H1 (cell line): ENCODE results near the gene BUD23. TPM values are rescaled to one million over a fixed set of nuclear protein-coding genes. Genes with fewer than 3 reads are reported as not detected.

ENCODE experiments used
- CTCF ChIA-PET: fragments of 300-600 bp; sonication (Branson Sonifier 250); formaldehyde crosslinking; loops from one replicate; lab custom pipeline; 2021; ENCODE audit not compliant: partially characterized antibody; lab: Charles Lee
- POLR2A ChIA-PET: fragments of 300-600 bp; sonication (Branson Sonifier 250); formaldehyde crosslinking; loops from one replicate; lab custom pipeline; 2021; ENCODE audit warnings: inconsistent platforms; ENCODE audit not compliant: partially characterized antibody; lab: Charles Lee
- DNase-seq, 2 experiments: peaks; one replicate each; pipeline versions ENCODE4 v3.0.0 to v3.0.0-alpha.2; 2010 to 2022; ENCODE audit warnings: low spot score in 2 of 2, low read depth in 1 of 2, mixed read lengths in 1 of 2
- FAIRE-seq: peaks from 2 replicates; lab custom pipeline; 2011; peaks lifted over from hg19 to GRCh38; lab: Jason Lieb, UNC
- H2AFZ ChIP-seq: 2 replicates; pipeline ENCODE4 v1.8.1; 2012; ENCODE audit warnings: low read length, inconsistent platforms
- H2AK5ac ChIP-seq: 2 replicates; pipeline ENCODE4 v1.6.1; 2013; ENCODE audit warnings: low read depth, low read length
- H2BK120ac ChIP-seq: replicated peaks from 2 replicates; pipeline ENCODE3; 2013; ENCODE audit warnings: low read depth, low read length, inconsistent platforms
- H2BK12ac ChIP-seq: 2 replicates; pipeline ENCODE4 v1.6.1; 2013; ENCODE audit warnings: low read depth, low read length
- H2BK15ac ChIP-seq: 2 replicates; pipeline ENCODE4 v1.6.1; 2013; ENCODE audit warnings: low read length
- H2BK20ac ChIP-seq: 2 replicates; pipeline ENCODE4 v1.6.1; 2013; ENCODE audit warnings: low read length
- H2BK5ac ChIP-seq: 2 replicates; pipeline ENCODE4 v1.6.1; 2013; ENCODE audit warnings: low read depth, low read length
- H3K14ac ChIP-seq: 2 replicates; pipeline ENCODE4 v1.6.1; 2013; ENCODE audit warnings: inconsistent platforms; ENCODE audit not compliant: insufficient read length
- H3K18ac ChIP-seq: 2 replicates; pipeline ENCODE4 v1.6.1; 2013; ENCODE audit warnings: low read length; ENCODE audit errors: extremely low read depth
- H3K23ac ChIP-seq: 2 replicates; pipeline ENCODE4 v1.6.1; 2013; ENCODE audit warnings: inconsistent platforms; ENCODE audit not compliant: insufficient read length
- H3K23me2 ChIP-seq: 2 replicates; pipeline ENCODE4 v1.6.1; 2013; ENCODE audit warnings: low read depth, low read length
- H3K27ac ChIP-seq: 2 replicates; pipeline ENCODE4 v1.6.1; 2011; ENCODE audit warnings: low read depth, low read length, inconsistent platforms
- H3K27me3 ChIP-seq, 4 experiments: replicated peaks in 1 of 4; 1 replicate in 1 of 4; 2 replicates in 3 of 4; pipeline versions ENCODE4 v1.6.1 to v1.8.1; 2011 to 2013; ENCODE audit warnings: low read length in 3 of 4, mild to moderate bottlenecking in 3 of 4, inconsistent platforms in 2 of 4, mixed read lengths in 2 of 4, moderate library complexity in 1 of 4; ENCODE audit not compliant: control insufficient read depth in 3 of 4, insufficient read depth in 3 of 4; ENCODE audit errors: extremely low read depth in 1 of 4
- H3K36me3 ChIP-seq, 4 experiments: 2 replicates each; pipeline versions ENCODE4 v1.6.1 to v1.8.1; 2011 to 2013; ENCODE audit warnings: mild to moderate bottlenecking in 4 of 4, low read length in 3 of 4, moderate library complexity in 2 of 4, control low read depth in 1 of 4, inconsistent platforms in 1 of 4; ENCODE audit not compliant: insufficient read depth in 4 of 4, control insufficient read depth in 2 of 4
- H3K4ac ChIP-seq: replicated peaks from 2 replicates; pipeline ENCODE3; 2013; ENCODE audit warnings: low read length, low read depth, mixed read lengths, inconsistent platforms; ENCODE audit not compliant: insufficient read length
- H3K4me1 ChIP-seq, 4 experiments: replicated peaks in 1 of 4; 1 replicate in 1 of 4; 2 replicates in 3 of 4; pipeline versions ENCODE4 v1.6.1 to v1.8.1; 2011 to 2013; ENCODE audit warnings: low read length in 3 of 4, inconsistent platforms in 2 of 4, mixed read lengths in 1 of 4; ENCODE audit not compliant: insufficient read depth in 4 of 4, control insufficient read depth in 3 of 4
- H3K4me2 ChIP-seq, 2 experiments: 2 replicates each; pipeline versions ENCODE4 v1.6.1 to v1.8.1; 2011 to 2013; ENCODE audit warnings: low read depth in 2 of 2, low read length in 2 of 2, control low read depth in 1 of 2, inconsistent platforms in 1 of 2, mild to moderate bottlenecking in 1 of 2; ENCODE audit not compliant: insufficient read depth in 1 of 2
- H3K4me3 ChIP-seq, 4 experiments: fragments of 200-600, 300-600 bp in 1 of 4; sonication (generic), shearing (Covaris generic), sonication (Bioruptor Twin) in 1 of 4; 2 replicates each; pipeline versions ENCODE4 v1.5.1 to v1.8.1; 2011 to 2016; ENCODE audit warnings: low read length in 4 of 4, low read depth in 3 of 4, control low read depth in 2 of 4, inconsistent platforms in 2 of 4, mild to moderate bottlenecking in 2 of 4, mixed read lengths in 1 of 4, moderate library complexity in 1 of 4; ENCODE audit not compliant: insufficient read depth in 2 of 4; ENCODE audit errors: extremely low read depth in 1 of 4
- H3K56ac ChIP-seq: replicated peaks from 2 replicates; pipeline ENCODE3; 2013; ENCODE audit warnings: low read depth, mild to moderate bottlenecking, mixed read lengths, low read length, inconsistent platforms; ENCODE audit not compliant: insufficient read length
- H3K79me1 ChIP-seq: 2 replicates; pipeline ENCODE4 v1.6.1; 2013; ENCODE audit warnings: low read depth, low read length, control low read depth
- H3K79me2 ChIP-seq, 2 experiments: 2 replicates each; pipeline versions ENCODE4 v1.6.1 to v1.8.1; 2012 to 2013; ENCODE audit warnings: low read length in 2 of 2, mild to moderate bottlenecking in 2 of 2, inconsistent platforms in 1 of 2; ENCODE audit not compliant: insufficient read depth in 2 of 2, control insufficient read depth in 1 of 2
- H3K9ac ChIP-seq, 4 experiments: replicated peaks in 1 of 4; 1 replicate in 1 of 4; 2 replicates in 3 of 4; pipeline versions ENCODE4 v1.6.1 to v1.8.1; 2011 to 2013; ENCODE audit warnings: low read depth in 3 of 4, low read length in 3 of 4, control low read depth in 2 of 4, mild to moderate bottlenecking in 2 of 4, moderate library complexity in 2 of 4, inconsistent platforms in 1 of 4; ENCODE audit errors: extremely low read depth in 1 of 4
- H3K9me3 ChIP-seq, 2 experiments: 2 replicates each; pipeline versions ENCODE4 v1.6.1 to v1.8.1; 2012 to 2013; ENCODE audit warnings: mild to moderate bottlenecking in 2 of 2, moderate library complexity in 2 of 2, control low read depth in 1 of 2, inconsistent platforms in 1 of 2, low read depth in 1 of 2, low read length in 1 of 2, mixed read lengths in 1 of 2; ENCODE audit not compliant: insufficient read depth in 2 of 2
- H4K20me1 ChIP-seq, 2 experiments: replicated peaks in 1 of 2; 2 replicates each; pipeline versions ENCODE3 to v1.8.1; 2011 to 2013; ENCODE audit warnings: inconsistent platforms in 2 of 2, low read length in 2 of 2, mild to moderate bottlenecking in 1 of 2; ENCODE audit not compliant: insufficient read depth in 2 of 2, control insufficient read depth in 1 of 2
- H4K5ac ChIP-seq: 2 replicates; pipeline ENCODE4 v1.6.1; 2013; ENCODE audit warnings: low read length, low read depth, mixed read lengths, inconsistent platforms; ENCODE audit not compliant: insufficient read length
- H4K8ac ChIP-seq: 2 replicates; pipeline ENCODE4 v1.8.0; 2013; ENCODE audit warnings: mild to moderate bottlenecking, moderate library complexity, low read length, inconsistent platforms; ENCODE audit not compliant: insufficient read depth; ENCODE audit errors: extremely low read depth
- H4K91ac ChIP-seq: replicated peaks from 2 replicates; pipeline ENCODE3; 2013; ENCODE audit warnings: low read length, mixed read lengths, inconsistent platforms; ENCODE audit not compliant: insufficient read length
- CBX5 ChIP-seq: fragments of 300-800, 300-1000 bp; sonication (generic); IDR thresholded peaks from 2 replicates; pipeline ENCODE4 v1.7.1; 2016; ENCODE audit warnings: antibody characterized with exemption, low read length, low read depth
- CHD2 ChIP-seq: IDR thresholded peaks from 2 replicates; pipeline ENCODE4 v1.6.1; 2012; ENCODE audit warnings: low read length, improper control_type of control experiment
- EGR1 ChIP-seq: IDR thresholded peaks from 2 replicates; pipeline ENCODE4 v1.6.1; 2011; ENCODE audit warnings: low read depth, low read length, borderline replicate concordance
- JUND ChIP-seq: IDR thresholded peaks from 2 replicates; pipeline ENCODE4 v1.6.1; 2011; ENCODE audit warnings: mild to moderate bottlenecking, improper control_type of control experiment, low read length
- KDM5A ChIP-seq: fragments of 200-600 bp; IDR thresholded peaks from 2 replicates; pipeline ENCODE4 v1.7.1; 2012; ENCODE audit warnings: mild to moderate bottlenecking, low read length, inconsistent platforms, mixed read lengths
- PHF8 ChIP-seq: fragments of 200-600 bp; sonication (generic); conservative IDR thresholded peaks from 2 replicates; pipeline ENCODE4 v1.7.1; 2012; ENCODE audit warnings: low read depth, mild to moderate bottlenecking, inconsistent platforms, low read length, moderate library complexity
- POU5F1 ChIP-seq: IDR thresholded peaks from 2 replicates; pipeline ENCODE4 v1.6.1; 2011; ENCODE audit warnings: low read depth, mild to moderate bottlenecking, low read length, moderate library complexity
- SIN3A ChIP-seq, 2 experiments: IDR thresholded peaks in 1 of 2; conservative IDR thresholded peaks in 1 of 2; 2 replicates each; pipeline ENCODE4 v1.6.1; 2011 to 2012; ENCODE audit warnings: low read length in 2 of 2, improper control_type of control experiment in 1 of 2, low read depth in 1 of 2, mild to moderate bottlenecking in 1 of 2
- SP2 ChIP-seq: IDR thresholded peaks from 2 replicates; pipeline ENCODE4 v1.6.1; 2012; ENCODE audit warnings: mild to moderate bottlenecking, low read length, inconsistent platforms
- SRF ChIP-seq: IDR thresholded peaks from 2 replicates; pipeline ENCODE4 v1.6.1; 2011; ENCODE audit warnings: mild to moderate bottlenecking, low read depth, low read length, moderate library complexity
- TEAD4 ChIP-seq: IDR thresholded peaks from 2 replicates; pipeline ENCODE4 v1.6.1; 2012; ENCODE audit warnings: low read depth, low read length, inconsistent platforms, mixed read lengths
- WGBS, 2 experiments: shearing (Covaris generic) in 1 of 2; methylation state at CpG; one replicate each; pipeline versions ENCODE4 v1.1.6 to v1.1.7; 2013 to 2015; ENCODE audit warnings: low lambda C conversion rate in 2 of 2, mixed read lengths in 2 of 2, inconsistent platforms in 1 of 2, low coverage in 1 of 2, missing lambda C conversion rate in 1 of 2; ENCODE audit not compliant: insufficient replicate concordance in 2 of 2, insufficient coverage in 1 of 2, insufficient read length in 1 of 2; ENCODE audit errors: extremely low coverage in 1 of 2, missing lambda C conversion rate in 1 of 2; 5-methylcytosine and 5-hydroxymethylcytosine counted together
- polyA plus RNA-seq, 7 experiments: library from polyadenylated mRNA; depleted of rRNA in 3 of 7; stranded (reverse) in 5 of 7; unstranded in 2 of 7; fragments of >200 nt in 5 of 7; fragments of 200-250 nt in 2 of 7; gene quantifications; 1 replicate in 5 of 7; 2 replicates in 1 of 7; 4 replicates in 1 of 7; pipeline versions ENCODE4 v1.2.1 to v1.2.3, GENCODE V29; 2011 to 2013; ENCODE audit warnings: missing spikeins in 2 of 7, mixed read lengths in 2 of 7
- total RNA-seq: library from RNA; stranded (reverse); fragmentation: NEBNext Ultra II Directional; extraction: Animal tissue kit (Norgen Biotek cat#: 25700); gene quantifications from 2 replicates; pipeline ENCODE4 v1.2.1, GENCODE V29; 2021
- TF ChIP-seq, protein P1 (sequence below): IDR thresholded peaks from 2 replicates; pipeline ENCODE4 v1.6.1; 2011; ENCODE audit warnings: low read length, improper control_type of control experiment

BUD23 gene
- total and polyA plus RNA-seq, 2 of the 8 experiments (the other 6 are each of a cell fraction or from before 2014, with no cell fraction given), result 72.3 to 78.4 TPM

DNA sequence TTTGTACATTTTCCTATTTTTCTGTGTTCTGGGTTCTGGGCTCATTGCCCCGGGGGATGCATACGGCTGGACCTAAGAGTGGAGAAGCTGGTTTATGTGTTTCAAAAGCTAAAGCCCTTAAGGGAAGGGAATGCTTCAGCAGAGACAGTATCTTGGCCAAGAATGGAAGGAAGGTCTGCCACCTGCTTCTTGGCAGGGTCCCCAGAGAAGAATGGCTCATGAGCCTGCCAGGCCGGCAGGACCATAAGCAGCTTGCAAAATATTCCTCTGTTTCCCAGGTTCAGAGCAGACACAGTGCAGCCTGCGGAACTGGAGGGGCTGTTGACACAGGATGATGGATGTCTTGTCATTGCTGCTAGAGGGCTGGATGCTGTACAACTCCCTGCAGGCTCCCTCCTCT is 63.0 kb downstream of the BUD23 start:
- no peak overlapping the region for H3K27ac ChIP-seq
- H2BK12ac ChIP-seq, result peak overlapping the region; percentile 43; the same call in 1 of the 2 replicates
- FAIRE-seq (no peak), DNase-seq (no peak)
- H2BK120ac ChIP-seq, result no peak overlapping the region
- H3K4me2 ChIP-seq, result no peak overlapping the region
- H2AFZ ChIP-seq, result no peak overlapping the region
- no peaks in the 10 kb centered on the region for H4K20me1 ChIP-seq
- H2BK5ac ChIP-seq, result no peak overlapping the region
- 0 out of 2 replicates have a peak, but pooled peaks cover 2% of the 10 kb centered on the region for H3K79me1 ChIP-seq
- no peaks in the 10 kb centered on the region for H3K36me3 ChIP-seq
- no peak overlapping the region; a peak in 1 of 7 replicates for H3K9ac ChIP-seq
- no peak overlapping the region for H3K4ac ChIP-seq
- H3K14ac ChIP-seq, result no peak overlapping the region
- POLR2A ChIA-PET, result interaction anchor here (1.1 to 9.6 kb wide), 2 partner anchors 85 to 111 kb away, joined by 3 to 82 read pairs; partner anchors contain the start of gene CLDN4
- no peak overlapping the region for H3K4me3 ChIP-seq
- peaks cover 0 to 4% of the 10 kb centered on the region in 2 experiments; a peak in 1 of 4 replicates for H3K9me3 ChIP-seq
- CTCF ChIA-PET, result interaction anchor here (1.8 to 2.4 kb wide), 4 partner anchors 11 to 111 kb away, joined by 4 to 9 read pairs (median 6); no protein-coding TSS in a partner anchor
- 90% methylated on average over 4 of the region's 4 CpGs; no CpG with 5 or more reads in 1 of the 2 experiments for WGBS, 2 experiments
- H3K23me2 ChIP-seq, result peaks cover 10% of the 10 kb centered on the region
- H3K79me2 ChIP-seq, result no peaks in the 10 kb centered on the region
- 0 out of 2 replicates have a peak overlapping the region, but pooled peaks have one; percentile 28 for H3K18ac ChIP-seq
- H4K5ac ChIP-seq, result no peak overlapping the region
- no peak overlapping the region for H3K56ac ChIP-seq
- H3K4me1 ChIP-seq, result peaks cover 0 to 21% (median 16%) of the 10 kb centered on the region in 4 experiments; a peak in 6 of 7 replicates
- peak overlapping the region; percentile 43; the same call in 1 of the 2 replicates for H2BK20ac ChIP-seq
- no peak overlapping the region for H3K23ac ChIP-seq
- no peak overlapping the region for H4K8ac ChIP-seq
- H3K27me3 ChIP-seq, result no peaks in the 10 kb centered on the region; a peak in 1 of 7 replicates
- peak overlapping the region; percentile 16; the same call in 1 of the 2 replicates for H2AK5ac ChIP-seq
- peak overlapping the region; percentile 92; the same call in 1 of the 2 replicates for H2BK15ac ChIP-seq
- no peak overlapping the region for H4K91ac ChIP-seq
- no peak for TF ChIP-seq KDM5A
- no peak for TF ChIP-seq SRF
- TF ChIP-seq, protein P1, sequence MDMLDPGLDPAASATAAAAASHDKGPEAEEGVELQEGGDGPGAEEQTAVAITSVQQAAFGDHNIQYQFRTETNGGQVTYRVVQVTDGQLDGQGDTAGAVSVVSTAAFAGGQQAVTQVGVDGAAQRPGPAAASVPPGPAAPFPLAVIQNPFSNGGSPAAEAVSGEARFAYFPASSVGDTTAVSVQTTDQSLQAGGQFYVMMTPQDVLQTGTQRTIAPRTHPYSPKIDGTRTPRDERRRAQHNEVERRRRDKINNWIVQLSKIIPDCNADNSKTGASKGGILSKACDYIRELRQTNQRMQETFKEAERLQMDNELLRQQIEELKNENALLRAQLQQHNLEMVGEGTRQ, result no peak
- TF ChIP-seq TEAD4, result no peak
- no peak for TF ChIP-seq SIN3A (conservative IDR thresholded peaks at IDR 0.05 in 1 of 2, IDR thresholded peaks at IDR 0.05 in 1 of 2; ENCODE audit: low read depth in 1 of 2, low read length in 2 of 2)
- no peak for TF ChIP-seq CBX5
- no peak for TF ChIP-seq CHD2
- TF ChIP-seq POU5F1, result no peak
- TF ChIP-seq EGR1, result no peak
- TF ChIP-seq SP2, result no peak
- no peak for TF ChIP-seq JUND
- no peak for TF ChIP-seq PHF8
